Dermis lymphatic vessel endothelial cell (primary cell): Measurements from ENCODE around the gene SSX5. TPM values are rescaled to one million over a fixed set of nuclear protein-coding genes. Genes with fewer than 3 reads are reported as not detected.

Experiments
- total RNA-seq: library from RNA; depleted of rRNA; stranded (reverse); fragments of >200 nt; gene quantifications from 2 replicates; pipeline ENCODE4 v1.2.1, GENCODE V29; 2014

The SSX5 gene, protein sequence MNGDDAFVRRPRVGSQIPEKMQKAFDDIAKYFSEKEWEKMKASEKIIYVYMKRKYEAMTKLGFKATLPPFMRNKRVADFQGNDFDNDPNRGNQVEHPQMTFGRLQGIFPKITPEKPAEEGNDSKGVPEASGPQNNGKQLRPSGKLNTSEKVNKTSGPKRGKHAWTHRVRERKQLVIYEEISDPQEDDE
- total RNA-seq, result not detected in 2 replicates

GRCh38 chrX:48196745-48197201 is at the start of gene SSX5:
SSX5 (minus strand) TSS chrX:48196795; CDS start chrX:48195358, 1,437 bp downstream.

Other genes with a start within 250 kb of the SSX5 start
- 2.5 and 3.4 TPM in 2 replicates for gene ZNF182, start 192.8 kb downstream of the SSX5 start, total RNA-seq
- gene SPACA5, start 189.8 kb downstream of the SSX5 start, total RNA-seq, result not detected in 2 replicates
- 1.4 and 1.5 TPM in 2 replicates for gene ZNF630, start 125.2 kb downstream of the SSX5 start, total RNA-seq
- gene SPACA5B, start 66.2 kb downstream of the SSX5 start, total RNA-seq, result not detected in 2 replicates
- gene SSX1, start 58.6 kb upstream of the SSX5 start, total RNA-seq, result not detected in 2 replicates
- not detected in 2 replicates for gene SSX3, start 159.9 kb upstream of the SSX5 start, total RNA-seq
- gene SSX4, start 186.7 kb upstream of the SSX5 start, total RNA-seq, result not detected in 2 replicates
- gene SSX4B, start 215.2 kb upstream of the SSX5 start, total RNA-seq, result not detected in 2 replicates